ENCODE measurements around the gene LSM11. TPM values are rescaled to one million over a fixed set of nuclear protein-coding genes. Genes with fewer than 3 reads are reported as not detected.

Gene LSM11
- total RNA-seq, 1 donor from 2014 or later, result 6.0 TPM

GRCh38 chr5:157748760-157749461, 5.4 kb downstream of the LSM11 start:
- no peak for DNase-seq (ENCODE audit: low spot score)
- H3K36me3 Mint-ChIP-seq (ENCODE audit: low read depth, unreplicated experiment), result peaks cover 3% of the 10 kb centered on the region
- no peak overlapping the region for H3K27ac Mint-ChIP-seq (ENCODE audit: unreplicated experiment)
- peaks cover 5% of the 10 kb centered on the region for H3K27me3 Mint-ChIP-seq (ENCODE audit: unreplicated experiment)
- TF ChIP-seq, protein P1, sequence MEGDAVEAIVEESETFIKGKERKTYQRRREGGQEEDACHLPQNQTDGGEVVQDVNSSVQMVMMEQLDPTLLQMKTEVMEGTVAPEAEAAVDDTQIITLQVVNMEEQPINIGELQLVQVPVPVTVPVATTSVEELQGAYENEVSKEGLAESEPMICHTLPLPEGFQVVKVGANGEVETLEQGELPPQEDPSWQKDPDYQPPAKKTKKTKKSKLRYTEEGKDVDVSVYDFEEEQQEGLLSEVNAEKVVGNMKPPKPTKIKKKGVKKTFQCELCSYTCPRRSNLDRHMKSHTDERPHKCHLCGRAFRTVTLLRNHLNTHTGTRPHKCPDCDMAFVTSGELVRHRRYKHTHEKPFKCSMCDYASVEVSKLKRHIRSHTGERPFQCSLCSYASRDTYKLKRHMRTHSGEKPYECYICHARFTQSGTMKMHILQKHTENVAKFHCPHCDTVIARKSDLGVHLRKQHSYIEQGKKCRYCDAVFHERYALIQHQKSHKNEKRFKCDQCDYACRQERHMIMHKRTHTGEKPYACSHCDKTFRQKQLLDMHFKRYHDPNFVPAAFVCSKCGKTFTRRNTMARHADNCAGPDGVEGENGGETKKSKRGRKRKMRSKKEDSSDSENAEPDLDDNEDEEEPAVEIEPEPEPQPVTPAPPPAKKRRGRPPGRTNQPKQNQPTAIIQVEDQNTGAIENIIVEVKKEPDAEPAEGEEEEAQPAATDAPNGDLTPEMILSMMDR (IDR thresholded peaks at IDR 0.05; ENCODE audit: unreplicated experiment), result no peak
- no peak overlapping the region for H3K4me3 Mint-ChIP-seq (ENCODE audit: unreplicated experiment)
- H3K4me1 Mint-ChIP-seq (ENCODE audit: unreplicated experiment), result peaks cover 12% of the 10 kb centered on the region
- no peaks in the 10 kb centered on the region for H3K9me3 Mint-ChIP-seq (ENCODE audit: unreplicated experiment)

DNA sequence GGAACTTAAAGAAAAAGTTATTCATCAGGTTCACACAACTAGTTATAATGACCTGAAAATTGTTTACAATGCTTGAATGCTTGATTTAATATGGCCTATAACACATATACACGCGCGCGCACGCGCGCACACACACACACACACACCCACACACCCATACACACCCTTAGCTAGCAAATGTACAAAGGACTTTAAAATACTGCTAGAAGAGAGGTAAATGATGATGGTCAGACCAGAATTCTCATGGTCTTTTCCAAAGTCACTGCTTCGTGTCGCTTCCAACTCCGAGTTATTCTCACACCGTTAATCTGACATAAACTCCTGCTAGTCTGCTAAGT, 5.9 kb downstream of the LSM11 start:
- no peak for DNase-seq (ENCODE audit: low spot score)
- TF ChIP-seq, protein P1 (IDR thresholded peaks at IDR 0.05; ENCODE audit: unreplicated experiment), result no peak
- no peak overlapping the region for H3K4me3 Mint-ChIP-seq (ENCODE audit: unreplicated experiment)
- peaks cover 2% of the 10 kb centered on the region for H3K27me3 Mint-ChIP-seq (ENCODE audit: unreplicated experiment)
- no peak overlapping the region for H3K27ac Mint-ChIP-seq (ENCODE audit: unreplicated experiment)
- peaks cover 9% of the 10 kb centered on the region for H3K4me1 Mint-ChIP-seq (ENCODE audit: unreplicated experiment)
- H3K9me3 Mint-ChIP-seq (ENCODE audit: unreplicated experiment), result no peaks in the 10 kb centered on the region
- peaks cover 3% of the 10 kb centered on the region for H3K36me3 Mint-ChIP-seq (ENCODE audit: low read depth, unreplicated experiment)

- Mint-ChIP-seq H3K36me3 (ENCODE audit: low read depth, unreplicated experiment) (peaks cover 3% of the 10 kb centered on the region), H3K4me3 (ENCODE audit: unreplicated experiment) (no peak overlapping the region), H3K4me1 (ENCODE audit: unreplicated experiment) (peaks cover under 1% of the 10 kb centered on the region), H3K27me3 (ENCODE audit: unreplicated experiment) (no peaks in the 10 kb centered on the region), H3K9me3 (ENCODE audit: unreplicated experiment) (no peaks in the 10 kb centered on the region), H3K27ac (ENCODE audit: unreplicated experiment) (no peak overlapping the region)
- TF ChIP-seq, protein P1 (IDR thresholded peaks at IDR 0.05; ENCODE audit: unreplicated experiment), result no peak
- DNase-seq (ENCODE audit: low spot score), result no peak
These were observed 6.8 kb downstream of the LSM11 start for GRCh38 chr5:157750320-157750719.

- TF ChIP-seq, protein P1 (IDR thresholded peaks at IDR 0.05; ENCODE audit: unreplicated experiment), result no peak
- Mint-ChIP-seq H3K9me3 (ENCODE audit: unreplicated experiment) (no peaks in the 10 kb centered on the region), H3K27me3 (ENCODE audit: unreplicated experiment) (no peaks in the 10 kb centered on the region), H3K4me3 (ENCODE audit: unreplicated experiment) (no peak overlapping the region), H3K36me3 (ENCODE audit: low read depth, unreplicated experiment) (peaks cover 17% of the 10 kb centered on the region), H3K27ac (ENCODE audit: unreplicated experiment) (no peak overlapping the region), H3K4me1 (ENCODE audit: unreplicated experiment) (no peaks in the 10 kb centered on the region)
- DNase-seq (ENCODE audit: low spot score), result no peak
These were observed 12.6 kb downstream of the LSM11 start for GRCh38 chr5:157756122-157756521.

- no peaks in the 10 kb centered on the region for H3K9me3 Mint-ChIP-seq (ENCODE audit: unreplicated experiment)
- TF ChIP-seq, protein P1 (IDR thresholded peaks at IDR 0.05; ENCODE audit: unreplicated experiment), result no peak
- no peaks in the 10 kb centered on the region for H3K4me1 Mint-ChIP-seq (ENCODE audit: unreplicated experiment)
- no peak overlapping the region for H3K4me3 Mint-ChIP-seq (ENCODE audit: unreplicated experiment)
- H3K36me3 Mint-ChIP-seq (ENCODE audit: low read depth, unreplicated experiment), result peaks cover 14% of the 10 kb centered on the region
- DNase-seq (ENCODE audit: low spot score), result no peak
- H3K27me3 Mint-ChIP-seq (ENCODE audit: unreplicated experiment), result no peaks in the 10 kb centered on the region
- H3K27ac Mint-ChIP-seq (ENCODE audit: unreplicated experiment), result no peak overlapping the region
These were observed 15.2 kb downstream of the LSM11 start for GRCh38 chr5:157758706-157759105.
